Adrenal gland (tissue), 5 donors: ENCODE measurements around the gene HMCES.

ENCODE experiments used
- CTCF ChIP-seq, 6 experiments: fragments of 450-650 bp in 4 of 6; fragments of 200-600 bp in 2 of 6; sonication (generic) in 1 of 6; IDR thresholded peaks; 1 replicate in 5 of 6; 2 replicates in 1 of 6; pipeline versions ENCODE4 v1.5.1 to v1.8.0; 2016 to 2021; ENCODE audit warnings: antibody characterized with exemption in 6 of 6, mild to moderate bottlenecking in 2 of 6, moderate library complexity in 1 of 6
- POLR2A ChIP-seq, 2 donors: fragments of 450-650 bp; IDR thresholded peaks; one replicate each; pipeline ENCODE4 v1.6.1; 2017; ENCODE audit warnings: antibody characterized with exemption in 2 of 2, mild to moderate bottlenecking in 2 of 2, moderate library complexity in 1 of 2
- donor health status: DM: no; HTN: no; CAD: no.

GRCh38 chr3:129325383-129325782 is 46.7 kb downstream of the HMCES start:
- TF ChIP-seq CTCF (IDR thresholded peaks at IDR 0.05) (no peak), POLR2A (IDR thresholded peaks at IDR 0.05) (no peak)
